Astrocyte of the spinal cord (primary cell): ENCODE data around the gene AMPD3.

Source experiments
- DNase-seq: peaks from one replicate; pipeline ENCODE4 v3.0.0; 2011; ENCODE audit warnings: low read depth, low spot score
- H3K4me3 ChIP-seq: 2 replicates; pipeline ENCODE4 v1.5.1; 2011; ENCODE audit warnings: low read depth, mild to moderate bottlenecking, low read length, moderate library complexity
- CTCF ChIP-seq: IDR thresholded peaks from 2 replicates; pipeline ENCODE4 v1.5.1; 2012; ENCODE audit warnings: low read depth, mild to moderate bottlenecking, low read length, inconsistent platforms
- in situ Hi-C: cut with HindIII; loops from 2 replicates; pipeline ENCODE4 v1.10.0; 2017; ENCODE audit warnings: low sequenced_read_pairs

The AMPD3 gene

GRCh38 chr11:10504490-10504889 is 49.4 kb downstream of the AMPD3 start:
- DNase-seq = no peak
- no peak overlapping the region for H3K4me3 ChIP-seq

GRCh38 chr11:10505278-10506007 is 50.4 kb downstream of the AMPD3 start:
- in situ Hi-C loops = no loop called here
- TF ChIP-seq CTCF = no peak
- DNase-seq = no peak
- H3K4me3 ChIP-seq = no peak overlapping the region

More at GRCh38 chr11:10504490-10504889, 49.4 kb downstream of the AMPD3 start:
- in situ Hi-C loops = no loop called here
- no peak for TF ChIP-seq CTCF

GRCh38 chr11:10506008-10506370 is 50.9 kb downstream of the AMPD3 start:
- no peak overlapping the region for H3K4me3 ChIP-seq
- DNase-seq = no peak
- TF ChIP-seq CTCF = no peak
- in situ Hi-C loops = no loop called here

GRCh38 chr11:10511181-10511621 is 56.1 kb downstream of the AMPD3 start:
- no peak overlapping the region for H3K4me3 ChIP-seq
- no peak for DNase-seq
- in situ Hi-C loops = no loop called here
- no peak for TF ChIP-seq CTCF

GRCh38 chr11:10514202-10514601 is 59.1 kb downstream of the AMPD3 start:
- peak; percentile 13 for TF ChIP-seq CTCF
- in situ Hi-C loops = no loop called here

GRCh38 chr11:10514709-10515108 is 59.6 kb downstream of the AMPD3 start:
- H3K4me3 ChIP-seq = no peak overlapping the region
- no peak for DNase-seq
- no peak for TF ChIP-seq CTCF
- in situ Hi-C loops = no loop called here

More at GRCh38 chr11:10514202-10514601, 59.1 kb downstream of the AMPD3 start:
- peak; percentile 26 for DNase-seq
- no peak overlapping the region for H3K4me3 ChIP-seq
